ENCODE measurements around the gene CHRNB4. TPM values are rescaled to one million over a fixed set of nuclear protein-coding genes. Genes with fewer than 3 reads are reported as not detected.
"Not testable (repeated sequence)": the region's sequence is repeated elsewhere in the genome, so short reads cannot be mapped to it uniquely, and the experiment has no call there.

Gene CHRNB4
- total RNA-seq, 1 donor from 2014 or later: not detected

DNA sequence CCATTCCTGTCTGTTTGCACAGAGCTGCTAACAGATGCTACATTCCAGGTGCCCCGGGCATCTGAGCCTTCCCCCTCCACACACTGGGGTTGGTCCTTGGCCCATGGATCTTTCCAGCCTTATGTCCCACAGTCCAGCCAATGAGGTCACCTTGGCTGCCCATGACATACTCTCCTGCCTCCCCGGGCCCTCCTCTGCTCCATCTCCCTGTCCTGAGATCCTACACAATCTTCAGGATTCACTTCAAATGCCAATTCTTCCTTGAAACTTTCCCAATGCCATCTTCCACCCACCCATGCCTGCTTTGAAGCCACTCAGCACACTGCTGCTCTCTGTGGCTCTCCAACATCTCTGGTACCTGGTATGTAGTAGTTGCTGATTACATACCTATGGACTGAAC is 24.5 kb downstream of the CHRNB4 start:
- no peak for DNase-seq (ENCODE audit: low spot score)

DNA sequence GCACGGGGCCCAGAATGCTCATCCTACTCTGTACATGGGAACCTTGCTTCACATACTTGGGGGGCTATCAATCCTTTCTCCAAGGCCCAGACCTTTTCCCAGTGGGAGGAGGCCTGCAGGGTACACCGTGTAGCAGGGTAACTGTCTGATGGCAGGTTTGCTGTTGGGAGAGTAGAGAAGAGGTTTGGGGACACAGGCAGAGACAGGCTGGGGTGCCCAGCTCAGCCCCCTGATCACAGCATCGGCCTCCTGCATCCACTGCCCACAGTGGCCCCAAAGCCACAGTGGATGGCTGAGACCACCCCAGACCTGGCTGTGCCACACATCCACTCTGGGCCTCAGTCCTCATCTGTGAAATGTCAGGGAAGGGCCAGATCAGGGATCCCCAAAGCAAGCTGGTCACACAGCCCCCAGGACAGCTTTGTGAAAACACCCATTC is 25.8 kb downstream of the CHRNB4 start:
- DNase-seq (ENCODE audit: low spot score): no peak

GRCh38 chr15:78614021-78614420 is 27.0 kb downstream of the CHRNB4 start:
- DNase-seq (ENCODE audit: low spot score): no peak

- not testable (repeated sequence) for DNase-seq (ENCODE audit: low spot score)
These were observed 31.5 kb downstream of the CHRNB4 start for GRCh38 chr15:78609551-78609950.

DNA sequence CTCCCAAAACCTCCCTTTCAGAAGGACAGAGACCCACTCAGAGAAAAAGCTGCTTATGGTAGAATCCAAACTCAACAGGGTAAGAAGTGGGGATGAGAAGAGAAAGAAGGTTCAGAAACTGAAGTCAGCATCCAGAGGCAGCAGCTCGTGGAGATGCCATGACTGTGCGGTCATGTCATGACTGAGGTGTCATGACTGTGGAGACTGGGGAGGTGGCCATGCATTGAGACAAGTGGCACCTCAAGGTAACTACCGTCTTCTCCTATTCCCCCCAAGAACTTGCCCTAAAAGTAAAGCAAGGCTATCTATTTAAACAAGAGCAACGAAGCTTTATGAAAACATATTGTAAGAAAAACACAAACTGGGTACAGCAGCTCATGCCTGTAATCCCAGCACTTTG is 35.3 kb downstream of the CHRNB4 start:
- DNase-seq (ENCODE audit: low spot score): no peak

- no peak for DNase-seq (ENCODE audit: low spot score)
These were observed 35.8 kb downstream of the CHRNB4 start for GRCh38 chr15:78605201-78605600.

DNA sequence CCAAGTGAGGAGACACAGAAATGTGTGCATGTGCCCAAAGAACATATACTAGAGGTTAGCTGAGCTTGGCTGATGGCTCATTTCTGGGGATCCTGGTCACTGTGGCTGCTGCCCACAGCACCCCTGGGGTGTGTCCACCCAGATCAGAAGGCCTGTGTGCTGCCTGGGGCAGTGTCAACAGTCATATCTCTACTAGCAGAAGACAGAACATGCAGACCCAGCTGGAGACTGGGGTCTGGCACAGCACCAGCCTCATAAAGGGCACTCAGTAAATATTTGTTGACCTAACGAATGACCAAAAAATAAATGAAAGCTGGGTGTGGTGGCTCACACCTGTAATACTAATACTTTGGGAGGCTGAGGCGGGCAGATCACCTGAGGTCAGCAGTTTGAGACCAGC is 36.6 kb downstream of the CHRNB4 start:
- no peak for DNase-seq (ENCODE audit: low spot score)

DNA sequence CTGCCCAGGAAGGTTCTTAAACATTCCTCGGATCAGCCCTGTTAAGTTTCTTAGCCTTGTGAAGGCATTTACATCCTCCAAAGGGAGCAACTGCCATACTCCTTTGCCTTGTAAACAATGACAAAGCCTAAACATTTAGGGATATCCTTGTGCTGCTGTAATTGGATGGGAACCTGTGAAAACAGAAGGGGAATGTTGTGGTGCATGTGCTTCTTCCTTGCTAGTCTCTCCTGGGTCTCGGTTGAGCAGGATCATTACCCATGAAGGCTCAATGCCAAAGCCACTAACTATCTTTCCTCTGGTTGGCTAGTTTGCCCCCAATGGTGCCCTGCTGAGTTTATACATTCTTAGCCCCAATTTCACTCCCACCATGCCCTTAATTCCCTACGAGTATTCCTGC is 37.5 kb downstream of the CHRNB4 start:
- no peak for DNase-seq (ENCODE audit: low spot score)

DNA sequence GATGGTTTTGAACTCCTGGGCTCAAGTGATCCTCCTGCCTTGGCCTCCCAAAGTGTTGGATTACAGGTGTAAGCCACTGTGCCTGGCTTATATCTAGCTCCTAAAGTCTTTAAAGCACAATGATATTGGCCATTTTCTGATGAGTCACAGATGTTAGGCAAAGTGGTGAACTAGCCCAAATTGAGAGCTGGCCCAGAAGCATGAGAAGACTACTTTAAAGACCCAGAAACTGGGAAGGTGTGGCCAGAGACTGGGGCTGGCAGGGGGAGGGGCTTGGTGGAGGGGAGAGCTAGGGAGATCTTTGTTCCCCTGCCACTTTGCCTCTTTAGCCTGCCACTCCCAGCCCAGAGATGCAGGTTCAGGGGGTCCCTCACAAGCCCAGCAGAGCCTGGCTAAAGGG is 41.8 kb downstream of the CHRNB4 start:
- no peak for DNase-seq (ENCODE audit: low spot score)

DNA sequence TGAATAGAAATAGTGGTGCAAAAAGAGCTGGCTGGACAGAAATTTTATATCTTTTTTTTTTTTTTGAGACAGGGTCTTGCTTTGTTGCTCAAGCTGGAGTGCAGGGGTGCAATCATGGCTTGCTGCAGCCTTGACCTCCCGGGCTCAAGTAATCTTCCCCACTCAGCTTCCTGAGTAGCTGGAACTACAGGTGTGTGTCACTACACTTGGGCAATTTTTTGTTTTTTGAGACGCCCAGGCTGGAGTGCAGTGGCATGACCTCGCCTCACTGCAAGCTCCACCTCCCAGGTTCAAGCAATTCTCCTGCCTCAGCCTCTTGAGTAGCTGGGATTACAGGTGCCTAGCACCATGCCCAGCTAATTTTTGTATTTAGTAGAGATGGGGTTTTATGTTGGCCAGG is 42.7 kb downstream of the CHRNB4 start:
- DNase-seq (ENCODE audit: low spot score): no peak

- no peak for DNase-seq (ENCODE audit: low spot score)
These were observed 43.4 kb downstream of the CHRNB4 start for GRCh38 chr15:78597583-78597982.

DNA sequence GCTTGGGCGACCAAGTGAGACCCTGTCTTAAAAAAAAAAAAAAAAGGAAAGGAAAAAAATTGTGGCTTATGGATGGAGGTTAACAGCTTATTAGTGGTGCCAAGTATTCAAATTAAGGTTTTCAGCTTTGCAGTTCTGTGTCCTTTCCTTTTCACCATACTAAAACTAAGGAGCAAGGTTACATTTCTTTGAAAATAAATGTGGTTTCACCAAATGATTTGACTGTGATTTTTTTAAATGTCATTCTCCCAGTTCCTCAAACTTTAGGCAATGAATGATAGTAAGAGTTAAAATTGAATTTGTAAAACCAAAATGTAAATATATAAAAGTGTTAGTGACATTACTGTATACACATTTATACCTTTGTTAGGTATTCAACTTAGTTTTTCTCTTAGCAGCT is 66.1 kb downstream of the CHRNB4 start:
- DNase-seq (ENCODE audit: low spot score): no peak

Other genes with a start within 250 kb of the CHRNB4 start
- 45.5 TPM for gene IREB2, start 203.0 kb downstream of the CHRNB4 start, total RNA-seq
- 5.9 TPM for gene HYKK, start 133.6 kb downstream of the CHRNB4 start, total RNA-seq
- gene PSMA4, start 100.8 kb downstream of the CHRNB4 start, total RNA-seq: 106 TPM
- gene CHRNA5, start 75.7 kb downstream of the CHRNB4 start, total RNA-seq: 20.3 TPM
- gene CHRNA3, start 20.2 kb downstream of the CHRNB4 start, total RNA-seq: 0.89 TPM
- 13.8 TPM for gene ADAMTS7, start 170.3 kb upstream of the CHRNB4 start, total RNA-seq
- 309 TPM for gene MORF4L1, start 231.7 kb upstream of the CHRNB4 start, total RNA-seq

Data from mucosa of gallbladder (tissue), 1 donor.